Esophagus muscularis mucosa (tissue), 4 donors: ENCODE measurements around the gene NID1. TPM values are rescaled to one million over a fixed set of nuclear protein-coding genes. Genes with fewer than 3 reads are reported as not detected.

ENCODE experiments used
- DNase-seq: peaks from one replicate; pipeline ENCODE4 v3.0.0-alpha.2; 2017; ENCODE audit errors: extremely low spot score
- H3K27ac ChIP-seq, 4 donors: fragments of 200-600 bp; sonication (generic); replicated peaks in 1 of 4; 1 replicate in 3 of 4; 2 replicates in 1 of 4; pipeline ENCODE4 v1.5.1; 2016 to 2019; ENCODE audit warnings: mild to moderate bottlenecking in 1 of 4
- H3K27me3 ChIP-seq, 4 donors: fragments of 200-600 bp; sonication (generic); one replicate each; pipeline versions ENCODE4 v1.5.1 to v1.6.0; 2016 to 2019
- H3K36me3 ChIP-seq, 4 donors: fragments of 200-600 bp; sonication (generic); one replicate each; pipeline ENCODE4 v1.5.1; 2016 to 2019
- H3K4me1 ChIP-seq, 4 donors: fragments of 200-600 bp; sonication (generic); one replicate each; pipeline ENCODE4 v1.5.1; 2016 to 2019
- H3K4me3 ChIP-seq, 4 donors: fragments of 200-600 bp; sonication (generic); 1 replicate in 2 of 4; 2 replicates in 2 of 4; pipeline ENCODE4 v1.5.1; 2016 to 2019; ENCODE audit warnings: mild to moderate bottlenecking in 4 of 4, moderate library complexity in 1 of 4
- H3K9me3 ChIP-seq, 4 donors: fragments of 200-600 bp; sonication (generic); 1 replicate in 3 of 4; 2 replicates in 1 of 4; pipeline ENCODE4 v1.5.1; 2016 to 2019
- CTCF ChIP-seq, 3 experiments: fragments of 200-600 bp in 2 of 3; fragments of 450-650 bp in 1 of 3; sonication (generic) in 2 of 3; IDR thresholded peaks; one replicate each; pipeline ENCODE4 v1.5.1; 2017 to 2019; ENCODE audit warnings: antibody characterized with exemption in 3 of 3, mild to moderate bottlenecking in 2 of 3, moderate library complexity in 1 of 3
- EP300 ChIP-seq: sonication (generic); formaldehyde crosslinking; IDR thresholded peaks from one replicate; pipeline ENCODE4 v1.6.1; 2017; ENCODE audit warnings: antibody characterized with exemption
- POLR2A ChIP-seq: fragments of 450-650 bp; IDR thresholded peaks from one replicate; pipeline ENCODE4 v1.6.1; 2017; ENCODE audit warnings: antibody characterized with exemption, moderate library complexity, mild to moderate bottlenecking, low read depth
- POLR2AphosphoS5 ChIP-seq, 2 donors: sonication (generic); formaldehyde crosslinking; IDR thresholded peaks; one replicate each; pipeline ENCODE4 v1.6.1; 2017; ENCODE audit warnings: antibody characterized with exemption in 2 of 2
- WGBS: methylation state at CpG from one replicate; pipeline ENCODE4 v1.1.5; 2018; 5-methylcytosine and 5-hydroxymethylcytosine counted together
- intact Hi-C: fragments of 100-400 bp; cut with DNase I; formaldehyde crosslinking; loops from one replicate; pipeline ENCODE4 v1.15.1; 2023
- total RNA-seq, 4 donors: library from RNA; depleted of rRNA; stranded (reverse); fragments of >200 nt; gene quantifications; one replicate each; pipeline versions ENCODE4 v1.1.0 to v1.2.1, GENCODE V29; 2016

Gene NID1
- total RNA-seq, 4 donors from 2014 or later = 187 to 390 (median 287) TPM

GRCh38 chr1:236063919-236064673, 794 bp downstream of the NID1 start:
- DNase-seq = peak; percentile 95
- 10% methylated on average over 5 of the region's 55 CpGs for WGBS
- intact Hi-C loops = loop anchor here (5.0 to 10.0 kb wide), 3 partner anchors 47 to 559 kb away; partner anchors contain the start of gene B3GALNT2
- peak overlapping the region; percentile 63 to 90 (median 79) for H3K4me3 ChIP-seq
- peaks cover 0 to 24% (median 9%) of the 10 kb centered on the region in 4 donors for H3K36me3 ChIP-seq
- peak overlapping the region; percentile 89 to 99 (median 96) for H3K27ac ChIP-seq
- H3K9me3 ChIP-seq = no peaks in the 10 kb centered on the region
- TF ChIP-seq POLR2A = no peak
- no peak for TF ChIP-seq EP300
- TF ChIP-seq CTCF (IDR thresholded peaks at IDR 0.05) = no peak
- peak in 1 of 2 donors; percentile 96 for TF ChIP-seq POLR2AphosphoS5 (IDR thresholded peaks at IDR 0.05)
- peaks cover 0 to 4% (median 0%) of the 10 kb centered on the region in 4 donors for H3K27me3 ChIP-seq
- peaks cover 35 to 79% (median 72%) of the 10 kb centered on the region in 4 donors for H3K4me1 ChIP-seq

- Histone ChIP-seq H3K4me3 (peak overlapping the region; percentile 63 to 90 (median 79)), H3K27ac (peak overlapping the region; percentile 89 to 99 (median 96)), H3K36me3 (peaks cover 0 to 24% (median 9%) of the 10 kb centered on the region in 4 donors), H3K27me3 (peaks cover 0 to 4% (median 0%) of the 10 kb centered on the region in 4 donors), H3K9me3 (no peaks in the 10 kb centered on the region), H3K4me1 (peaks cover 33 to 80% (median 73%) of the 10 kb centered on the region in 4 donors)
- 27% methylated on average over 5 of the region's 6 CpGs for WGBS
- TF ChIP-seq CTCF (IDR thresholded peaks at IDR 0.05) (no peak), POLR2AphosphoS5 (IDR thresholded peaks at IDR 0.05) (no peak), EP300 (no peak), POLR2A (no peak)
- DNase-seq = no peak
- intact Hi-C loops = loop anchor here (5.0 to 10.0 kb wide), 3 partner anchors 46 to 559 kb away; partner anchors contain the start of gene B3GALNT2
Observed at GRCh38 chr1:236063551-236063918, 1.4 kb downstream of the NID1 start.

GRCh38 chr1:236060286-236060685, 4.6 kb downstream of the NID1 start:
- Histone ChIP-seq H3K27me3 (peaks cover 0 to 4% (median 0%) of the 10 kb centered on the region in 4 donors), H3K27ac (peak overlapping the region; percentile 89 to 99 (median 96)), H3K4me3 (peak overlapping the region in 3 of 4 donors; percentile 73 to 90 (median 85)), H3K4me1 (peaks cover 28 to 76% (median 72%) of the 10 kb centered on the region in 4 donors), H3K36me3 (peaks cover 0 to 30% (median 9%) of the 10 kb centered on the region in 4 donors), H3K9me3 (no peaks in the 10 kb centered on the region)
- DNase-seq = no peak
- no peak for TF ChIP-seq POLR2A
- TF ChIP-seq POLR2AphosphoS5 (IDR thresholded peaks at IDR 0.05) = no peak
- no peak for TF ChIP-seq CTCF (IDR thresholded peaks at IDR 0.05)
- TF ChIP-seq EP300 = no peak
- WGBS = 90% methylated on average over 4 of the region's 4 CpGs
- intact Hi-C loops = loop anchor here (5.0 to 10.0 kb wide), 3 partner anchors 43 to 555 kb away; partner anchors contain the start of gene B3GALNT2

- no peaks in the 10 kb centered on the region for H3K27me3 ChIP-seq
- peak overlapping the region; percentile 67 to 99 (median 92) for H3K27ac ChIP-seq
- WGBS = 30% methylated on average over 5 of the region's 5 CpGs
- TF ChIP-seq POLR2A (no peak), POLR2AphosphoS5 (IDR thresholded peaks at IDR 0.05) (peak in 1 of 2 donors; percentile 31), CTCF (IDR thresholded peaks at IDR 0.05) (no peak)
- H3K36me3 ChIP-seq = peaks cover 0 to 31% (median 9%) of the 10 kb centered on the region in 4 donors
- H3K4me1 ChIP-seq = peaks cover 31 to 76% (median 73%) of the 10 kb centered on the region in 4 donors
- H3K9me3 ChIP-seq = no peaks in the 10 kb centered on the region
- no peak for DNase-seq
- H3K4me3 ChIP-seq = peak overlapping the region; percentile 28 to 85 (median 35)
- intact Hi-C loops = no loop called here
Observed at GRCh38 chr1:236059011-236059410, 5.9 kb downstream of the NID1 start.
